Dermis blood vessel endothelial cell (primary cell): ENCODE results near the gene AMBP. TPM values are rescaled to one million over a fixed set of nuclear protein-coding genes. Genes with fewer than 3 reads are reported as not detected.

Source experiments
- DNase-seq: peaks from one replicate; pipeline ENCODE4 v3.0.0; 2010
- total RNA-seq: library from RNA; depleted of rRNA; stranded (reverse); fragments of >200 nt; gene quantifications from 2 replicates; pipeline ENCODE4 v1.2.3, GENCODE V29; 2014

AMBP gene
- total RNA-seq: 0.17 TPM in 1 of 2 replicates, not detected in the other

- DNase-seq: no peak
Observed at GRCh38 chr9:114078021-114078780, at the start of gene AMBP. AMBP (minus strand) TSS chr9:114078300; CDS start chr9:114078209, 91 bp downstream.

GRCh38 chr9:114126247-114127060, 48.4 kb upstream of the AMBP start:
- DNase-seq: no peak

- no peak for DNase-seq
Observed at GRCh38 chr9:114125476-114126013, 47.4 kb upstream of the AMBP start.

- DNase-seq: no peak
Observed at GRCh38 chr9:114124666-114125475, 46.8 kb upstream of the AMBP start.

GRCh38 chr9:114124138-114124537, 46.0 kb upstream of the AMBP start:
- no peak for DNase-seq

- DNase-seq: no peak
Observed at GRCh38 chr9:114123031-114123977, 45.2 kb upstream of the AMBP start.

GRCh38 chr9:114122136-114123027, 44.3 kb upstream of the AMBP start:
- DNase-seq: no peak

- DNase-seq: no peak
Observed at GRCh38 chr9:114121227-114122135, 43.4 kb upstream of the AMBP start.

- no peak for DNase-seq
Observed at GRCh38 chr9:114120192-114121014, 42.3 kb upstream of the AMBP start.

- DNase-seq: no peak
Observed at GRCh38 chr9:114119242-114120191, 41.4 kb upstream of the AMBP start.

GRCh38 chr9:114117996-114118830, 40.1 kb upstream of the AMBP start:
- DNase-seq: no peak

- DNase-seq: no peak
Observed at GRCh38 chr9:114117614-114117995, 39.5 kb upstream of the AMBP start.

- no peak for DNase-seq
Observed at GRCh38 chr9:114116126-114116747, 38.1 kb upstream of the AMBP start.

GRCh38 chr9:114115654-114116125, 37.6 kb upstream of the AMBP start:
- no peak for DNase-seq

- no peak for DNase-seq
Observed at GRCh38 chr9:114114364-114114763, 36.3 kb upstream of the AMBP start.
